HG03045 (cell line): ENCODE results near the gene TANK.
"Not testable (repeated sequence)": the region's sequence is repeated elsewhere in the genome, so short reads cannot be mapped to it uniquely, and the experiment has no call there.

Source experiments
- ATAC-seq: cut with Tn5 transposase; IDR thresholded peaks from one replicate; pipeline ENCODE4 v1.9.1; 2021; ENCODE audit warnings: mild to moderate bottlenecking, moderate library complexity; ENCODE audit not compliant: unreplicated experiment

The TANK gene

GRCh38 chr2:161132384-161132783, 27.8 kb upstream of the TANK start:
- not testable (repeated sequence) for ATAC-seq

DNA sequence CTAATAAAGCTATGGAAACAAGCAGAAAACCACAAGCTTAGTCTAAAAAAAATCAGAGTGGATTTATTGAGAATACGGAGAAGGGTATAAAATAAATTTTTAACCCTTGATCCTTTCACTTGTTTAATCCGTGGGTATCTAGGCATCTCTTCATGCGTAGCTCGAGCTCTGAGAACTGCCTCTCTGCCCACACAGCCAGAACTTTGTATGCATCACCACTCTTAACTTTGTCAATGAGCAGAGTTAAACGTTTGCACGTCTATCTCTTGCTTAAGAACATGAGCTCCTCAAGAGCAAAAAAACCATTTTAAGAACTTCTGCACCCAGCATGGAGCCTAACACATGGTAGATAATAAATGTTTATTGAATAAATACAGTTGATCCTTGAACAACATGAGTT, 26.9 kb upstream of the TANK start:
- ATAC-seq, result no peak

GRCh38 chr2:161134547-161135518, 25.4 kb upstream of the TANK start:
- no peak for ATAC-seq

DNA sequence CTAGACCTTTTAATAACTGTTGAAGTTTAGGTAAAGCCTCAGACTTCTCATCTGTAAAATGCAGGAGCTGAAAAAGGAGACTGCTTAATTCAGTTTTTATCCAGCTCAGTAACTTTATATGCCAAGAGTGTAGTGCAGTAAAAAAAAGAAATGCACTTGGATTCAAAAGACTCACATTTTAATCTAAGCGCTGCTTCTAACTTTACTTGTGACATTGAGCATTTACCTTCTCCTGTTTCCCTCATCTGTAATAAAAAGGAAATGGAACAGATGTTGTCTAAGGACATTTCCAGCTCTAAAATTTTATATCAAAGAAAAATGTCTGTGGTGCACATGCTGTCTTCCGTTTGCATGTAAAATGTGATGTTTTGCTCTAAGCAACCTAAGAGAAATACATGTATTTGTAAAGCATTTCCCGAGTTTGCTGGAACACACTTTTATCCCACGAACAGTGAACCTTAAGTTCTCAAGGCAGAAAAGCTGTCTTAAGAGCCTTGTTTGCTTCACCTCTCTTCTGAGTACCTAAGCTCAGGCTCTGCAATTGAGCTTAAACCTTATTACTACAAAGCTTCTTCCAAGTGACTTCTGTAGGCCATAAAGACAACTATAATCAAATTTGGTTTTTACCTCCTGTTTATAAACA, 24.2 kb upstream of the TANK start:
- ATAC-seq, result no peak

DNA sequence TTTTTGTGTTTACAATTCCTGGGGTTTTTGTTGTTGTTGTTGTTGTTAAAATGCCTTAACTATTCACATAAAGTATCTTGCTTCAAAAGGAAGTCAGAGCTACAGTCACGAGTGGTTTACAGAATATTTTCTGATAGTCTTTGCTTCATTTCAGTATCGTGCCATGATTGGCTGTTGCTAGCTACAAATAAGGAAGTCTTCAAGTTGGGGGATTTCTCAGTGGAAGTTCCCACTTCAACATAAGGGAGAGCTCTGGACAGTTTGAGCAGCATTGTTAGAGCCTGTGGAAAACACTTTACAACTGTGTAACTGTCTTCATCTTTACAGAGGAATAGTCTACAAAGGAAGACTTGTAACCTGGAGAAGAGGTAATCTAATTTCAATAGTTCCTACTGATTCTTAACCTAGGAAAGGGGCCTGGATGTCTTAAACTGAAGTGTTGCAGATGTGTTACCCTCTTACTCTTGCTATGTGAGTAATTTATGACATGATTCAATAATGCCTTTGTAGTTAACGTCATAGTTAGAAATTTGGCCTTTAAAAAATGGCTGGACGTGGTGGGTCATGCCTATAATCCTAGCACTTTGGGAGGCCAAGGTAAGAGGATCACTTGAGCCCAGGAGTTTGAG, 23.4 kb upstream of the TANK start:
- peak; percentile 82 for ATAC-seq

- ATAC-seq, result no peak
These were observed 21.8 kb upstream of the TANK start for GRCh38 chr2:161138429-161138828.

- ATAC-seq, result no peak
These were observed 20.9 kb upstream of the TANK start for GRCh38 chr2:161139098-161139987.

GRCh38 chr2:161141033-161141432, 19.2 kb upstream of the TANK start:
- ATAC-seq, result peak; percentile 43

DNA sequence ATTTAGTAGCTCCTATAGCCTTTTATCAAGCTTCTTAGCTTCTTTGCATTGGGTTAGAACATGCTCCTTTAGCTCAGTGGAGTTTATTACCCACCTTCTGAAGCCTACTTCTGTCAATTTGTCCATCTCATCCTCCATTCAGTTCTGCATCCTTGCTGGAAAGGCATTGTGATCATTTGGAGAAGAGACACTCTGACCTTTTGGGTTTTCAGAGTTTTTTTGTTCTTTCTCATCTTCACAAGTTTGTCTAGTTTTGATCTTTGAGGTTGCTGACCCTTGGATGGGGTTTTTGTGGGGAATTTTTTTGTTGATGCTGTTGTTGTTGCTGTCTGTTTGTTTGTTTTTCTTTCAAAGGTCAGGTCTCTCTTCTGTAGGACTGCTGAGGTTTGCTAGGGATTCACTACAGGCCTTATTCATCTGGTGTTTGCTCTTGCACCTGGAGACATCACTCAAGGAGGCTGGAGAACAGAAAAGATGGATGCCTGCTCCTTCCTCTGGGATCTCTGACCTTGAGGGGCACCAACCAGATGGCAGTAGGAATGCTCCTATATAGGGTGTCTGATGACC, 13.9 kb upstream of the TANK start:
- peak; percentile 34 for ATAC-seq

DNA sequence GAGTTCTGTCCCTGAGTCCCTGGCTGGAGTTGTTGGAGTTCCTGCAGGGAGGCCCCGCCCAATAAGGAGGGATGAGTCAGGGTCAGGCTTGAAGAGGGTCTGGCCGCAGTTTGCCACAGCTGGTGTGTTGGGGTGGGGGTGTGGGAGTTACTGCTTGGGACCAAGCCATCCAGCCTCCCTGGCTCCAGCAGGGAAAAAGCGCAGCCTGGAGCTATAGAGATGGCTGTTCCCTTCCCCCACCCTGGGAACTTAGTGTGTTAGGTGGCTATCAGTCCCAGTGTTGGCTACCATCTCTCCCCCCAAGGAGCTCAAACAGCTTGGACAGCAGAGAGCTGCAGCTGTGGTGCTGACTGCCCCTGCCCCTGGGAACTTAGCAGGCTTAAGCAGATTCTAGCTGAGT, 13.2 kb upstream of the TANK start:
- peak; percentile 9 for ATAC-seq

DNA sequence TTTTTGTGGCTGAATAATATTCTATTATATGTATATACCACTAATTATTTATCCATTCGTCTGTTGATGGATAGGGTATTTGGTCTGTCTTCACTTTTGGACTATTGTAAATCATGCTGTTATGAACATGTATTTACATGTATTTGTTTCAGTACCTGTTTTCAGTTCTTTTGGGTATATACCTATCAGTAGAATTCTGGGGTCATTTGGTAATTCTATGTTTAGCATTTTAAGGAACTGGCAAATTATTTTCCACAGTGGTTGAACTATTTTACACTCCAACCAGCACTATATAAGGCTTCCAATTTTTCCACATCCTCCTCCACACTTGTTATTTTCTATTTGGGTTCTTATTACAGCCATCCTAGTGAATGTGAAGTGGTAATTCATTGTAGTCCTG, 12.4 kb upstream of the TANK start:
- peak; percentile 54 for ATAC-seq

DNA sequence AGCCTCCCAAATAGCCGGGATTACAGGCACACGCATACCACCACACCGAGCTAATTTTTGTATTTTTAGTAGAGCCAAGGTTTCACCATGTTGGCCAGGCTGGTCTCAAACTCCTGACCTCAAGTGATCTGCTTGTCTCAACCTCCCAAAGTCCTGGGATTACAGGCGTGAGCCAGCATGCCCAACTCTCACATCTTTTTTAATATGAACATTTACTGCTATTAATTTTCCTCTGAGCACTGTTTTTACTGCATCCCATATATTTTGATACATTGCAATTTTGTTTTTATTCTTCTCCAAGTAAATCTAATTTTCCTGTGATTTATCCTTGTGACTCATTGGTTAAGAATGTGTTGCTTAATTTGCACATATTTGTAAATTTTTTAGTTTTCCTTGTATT, 9.5 kb upstream of the TANK start:
- no peak for ATAC-seq

GRCh38 chr2:161152302-161152701, 7.9 kb upstream of the TANK start:
- no peak for ATAC-seq

DNA sequence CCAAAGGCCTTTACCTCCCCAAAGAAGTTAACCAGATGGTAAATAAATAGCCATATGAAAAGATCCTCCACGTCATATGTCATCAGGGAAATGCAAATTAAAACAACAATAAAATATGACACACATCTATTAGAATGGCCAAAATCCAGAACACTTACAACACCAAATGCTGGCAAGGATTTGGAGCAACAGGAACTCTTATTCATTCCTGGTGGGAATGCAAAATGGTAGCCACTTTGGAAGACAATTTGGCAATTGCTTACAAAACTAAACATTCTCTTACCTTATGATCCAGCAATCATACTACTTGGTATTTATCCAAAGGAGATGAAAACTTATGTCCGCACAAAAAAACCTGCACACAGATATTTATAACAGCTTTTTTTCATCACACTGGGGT, 1.3 kb upstream of the TANK start:
- no peak for ATAC-seq

DNA sequence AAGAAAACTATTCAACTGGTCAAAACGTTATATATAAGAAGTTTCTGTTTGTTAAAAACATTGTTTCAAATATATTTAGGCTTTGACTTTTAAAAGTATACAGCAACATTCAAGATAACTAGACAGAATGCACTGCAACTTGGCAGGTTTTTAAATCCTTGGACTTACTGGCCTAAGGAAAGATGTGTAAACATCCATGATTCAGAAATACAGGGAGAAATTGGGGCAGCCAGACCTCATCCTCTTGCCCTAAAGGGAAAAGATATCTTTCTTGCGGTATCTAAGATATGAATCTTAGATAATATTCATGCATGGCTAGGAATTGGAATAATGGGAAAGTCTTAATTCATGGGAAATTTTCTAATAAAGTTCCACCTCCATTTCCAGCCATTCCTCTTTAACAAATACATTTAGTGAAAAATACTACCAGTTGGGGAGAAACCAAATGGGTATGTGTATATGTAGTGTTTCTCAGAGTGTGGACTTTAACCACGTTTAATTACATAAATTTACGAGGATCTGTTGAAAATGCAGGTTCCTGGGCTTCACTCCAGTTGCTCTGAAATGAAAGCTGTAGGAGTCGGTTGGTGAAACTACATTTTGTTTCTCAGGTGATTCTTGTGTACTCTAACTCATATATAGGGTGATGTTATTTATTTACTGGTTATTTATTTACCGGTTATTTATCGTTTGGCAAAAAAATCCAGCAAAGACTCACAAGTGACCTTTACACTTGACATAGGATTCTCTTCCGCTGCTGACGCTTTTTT, 587 bp upstream of the TANK start:
- ATAC-seq, result no peak

DNA sequence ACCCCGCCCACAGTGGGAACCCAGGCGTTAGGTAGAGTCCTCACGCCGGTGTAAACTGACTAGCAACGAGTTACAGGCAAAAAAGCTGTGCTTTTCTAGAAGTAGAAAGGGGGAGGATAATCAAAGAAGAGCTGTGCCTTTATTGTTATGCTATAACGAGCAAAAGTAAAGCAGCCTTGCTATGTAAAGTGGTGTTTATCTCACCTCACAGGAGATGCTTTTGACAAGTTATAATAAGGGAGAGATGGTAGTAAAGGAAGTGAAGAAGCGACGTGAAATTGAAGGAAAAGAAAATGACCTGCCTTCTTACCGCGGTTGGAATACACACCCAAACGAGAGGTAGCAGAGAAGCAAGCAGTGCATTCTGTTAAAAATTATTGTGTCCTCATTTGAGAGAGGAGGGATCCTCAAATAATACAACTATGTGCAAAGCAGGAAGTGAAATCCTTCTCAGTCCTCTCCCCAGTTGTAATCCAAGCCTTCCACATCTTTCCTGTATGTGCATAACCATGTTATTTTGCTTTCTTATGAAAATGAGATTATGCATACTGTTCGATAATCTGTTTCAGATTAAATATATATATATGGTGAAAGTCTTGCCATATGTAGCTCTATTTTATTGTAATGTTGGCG, 962 bp downstream of the TANK start:
- no peak for ATAC-seq

GRCh38 chr2:161163440-161163839, 3.2 kb downstream of the TANK start:
- ATAC-seq, result no peak

DNA sequence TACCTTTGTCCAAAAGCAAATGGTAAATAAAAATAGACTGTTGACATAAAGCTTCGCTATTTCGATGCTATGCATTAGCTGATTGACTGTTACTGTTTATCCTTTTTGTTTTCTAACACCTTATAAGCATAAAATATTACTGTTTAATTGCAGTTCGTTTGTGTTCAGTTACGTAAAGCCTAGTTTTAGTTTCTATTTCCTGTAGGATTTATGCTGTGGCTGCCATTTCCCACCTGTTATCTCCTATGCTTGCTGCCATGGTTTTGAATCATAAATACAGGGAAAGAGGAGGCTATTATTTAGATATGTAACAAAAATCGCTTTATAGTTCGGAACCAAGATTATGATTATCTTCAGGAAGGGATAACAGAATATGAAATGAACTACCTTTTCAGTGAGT, 3.9 kb downstream of the TANK start:
- ATAC-seq, result no peak

GRCh38 chr2:161165266-161165665, 5.0 kb downstream of the TANK start:
- no peak for ATAC-seq
